22Rv1 (cell line): ENCODE measurements around the gene LRRTM2.

Experiments
- CTCF ChIP-seq: fragments of 450-650 bp; IDR thresholded peaks from 2 replicates; pipeline ENCODE4 v1.5.1; 2017; ENCODE audit warnings: mild to moderate bottlenecking
- ZFX ChIP-seq: fragments of 450-650 bp; IDR thresholded peaks from 2 replicates; pipeline ENCODE4 v1.6.1; 2017; ENCODE audit warnings: antibody characterized with exemption, borderline replicate concordance

GRCh38 chr5:138849882-138850281 lies 25.3 kb downstream of the LRRTM2 start:
- TF ChIP-seq CTCF (no peak), ZFX (no peak)
